ENCODE measurements around the gene TMEM238L.

The TMEM238L gene

GRCh38 chr17:10777131-10777807 lies 26.6 kb downstream of the TMEM238L start:
- H3K4me3 ChIP-seq = no peak overlapping the region
- peaks cover 22% of the 10 kb centered on the region for H3K4me1 ChIP-seq
- peaks cover 1% of the 10 kb centered on the region for H3K9me3 ChIP-seq
- no peaks in the 10 kb centered on the region for H4K20me1 ChIP-seq
- TF ChIP-seq Cebpa-rat (IDR thresholded peaks at IDR 0.05) = no peak
- H3K36me3 ChIP-seq = no peaks in the 10 kb centered on the region
- no peaks in the 10 kb centered on the region for H3K27me3 ChIP-seq
- H3K27ac ChIP-seq = no peak overlapping the region
- H3K4me2 ChIP-seq = no peak overlapping the region
- no peak overlapping the region for H3K9ac ChIP-seq

DNA sequence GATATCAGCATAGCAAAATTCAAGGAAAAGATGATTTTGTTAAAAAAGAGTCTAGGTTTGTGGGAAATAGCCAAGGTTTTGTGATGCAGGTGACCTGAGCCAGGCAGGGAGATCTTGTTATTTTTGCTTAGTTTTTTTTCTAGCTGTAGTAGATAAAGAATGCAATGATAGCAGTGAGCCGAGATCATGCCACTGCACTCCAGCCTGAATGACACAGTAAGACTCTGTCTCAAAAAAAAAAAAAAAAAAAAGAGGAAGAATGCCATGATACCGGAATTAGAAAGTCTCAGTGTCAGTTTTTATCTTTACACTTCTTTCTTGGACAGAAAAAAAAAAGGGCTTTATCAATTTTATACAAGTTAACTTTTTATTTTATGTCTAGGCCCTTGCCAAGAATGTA lies 27.5 kb downstream of the TMEM238L start:
- Histone ChIP-seq H3K9ac (no peak overlapping the region), H3K36me3 (no peaks in the 10 kb centered on the region), H3K27me3 (no peaks in the 10 kb centered on the region), H3K27ac (no peak overlapping the region), H3K9me3 (peaks cover 8% of the 10 kb centered on the region), H3K4me3 (no peak overlapping the region), H3K4me1 (peaks cover 25% of the 10 kb centered on the region), H3K4me2 (no peak overlapping the region), H4K20me1 (no peaks in the 10 kb centered on the region)
- no peak for TF ChIP-seq Cebpa-rat (IDR thresholded peaks at IDR 0.05)

- Histone ChIP-seq H3K36me3 (no peaks in the 10 kb centered on the region), H3K4me2 (no peak overlapping the region), H3K9ac (no peak overlapping the region), H4K20me1 (no peaks in the 10 kb centered on the region), H3K4me1 (peaks cover 25% of the 10 kb centered on the region), H3K9me3 (peaks cover 8% of the 10 kb centered on the region), H3K27ac (no peak overlapping the region), H3K27me3 (no peaks in the 10 kb centered on the region), H3K4me3 (no peak overlapping the region)
- no peak for TF ChIP-seq Cebpa-rat (IDR thresholded peaks at IDR 0.05)
Measured at GRCh38 chr17:10775740-10776356, 28.1 kb downstream of the TMEM238L start.

- H3K27me3 ChIP-seq = no peaks in the 10 kb centered on the region
- H3K9me3 ChIP-seq = peaks cover 8% of the 10 kb centered on the region
- H3K4me2 ChIP-seq = no peak overlapping the region
- H3K9ac ChIP-seq = no peak overlapping the region
- no peak for TF ChIP-seq Cebpa-rat (IDR thresholded peaks at IDR 0.05)
- no peak overlapping the region for H3K4me3 ChIP-seq
- no peaks in the 10 kb centered on the region for H4K20me1 ChIP-seq
- peaks cover 25% of the 10 kb centered on the region for H3K4me1 ChIP-seq
- H3K36me3 ChIP-seq = no peaks in the 10 kb centered on the region
- H3K27ac ChIP-seq = no peak overlapping the region
Measured at GRCh38 chr17:10775058-10775457, 28.8 kb downstream of the TMEM238L start.

DNA sequence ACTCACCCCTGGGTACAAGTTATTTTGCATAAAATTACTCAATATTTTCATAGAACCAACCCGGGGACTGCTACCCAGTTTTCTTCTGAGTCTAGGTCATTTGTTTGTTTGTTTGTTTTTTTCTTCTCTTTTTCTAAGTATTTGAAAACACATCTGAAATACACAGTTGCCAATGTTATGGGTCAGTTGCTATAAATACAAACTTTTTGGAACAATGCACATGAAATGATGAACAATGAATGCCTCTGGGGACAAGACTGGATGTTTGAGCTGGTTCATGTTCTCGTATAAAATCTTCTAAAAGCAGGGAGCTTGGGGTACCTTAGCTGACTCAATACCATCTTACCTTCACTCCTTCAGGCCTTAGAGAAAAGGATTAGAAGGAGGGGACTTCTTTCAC lies 30.5 kb downstream of the TMEM238L start:
- Histone ChIP-seq H3K4me3 (no peak overlapping the region), H3K27me3 (no peaks in the 10 kb centered on the region), H4K20me1 (no peaks in the 10 kb centered on the region), H3K4me1 (peaks cover 25% of the 10 kb centered on the region), H3K36me3 (no peaks in the 10 kb centered on the region), H3K9me3 (peaks cover 8% of the 10 kb centered on the region), H3K4me2 (peak overlapping the region; percentile 56), H3K9ac (no peak overlapping the region), H3K27ac (no peak overlapping the region)
- no peak for TF ChIP-seq Cebpa-rat (IDR thresholded peaks at IDR 0.05)

DNA sequence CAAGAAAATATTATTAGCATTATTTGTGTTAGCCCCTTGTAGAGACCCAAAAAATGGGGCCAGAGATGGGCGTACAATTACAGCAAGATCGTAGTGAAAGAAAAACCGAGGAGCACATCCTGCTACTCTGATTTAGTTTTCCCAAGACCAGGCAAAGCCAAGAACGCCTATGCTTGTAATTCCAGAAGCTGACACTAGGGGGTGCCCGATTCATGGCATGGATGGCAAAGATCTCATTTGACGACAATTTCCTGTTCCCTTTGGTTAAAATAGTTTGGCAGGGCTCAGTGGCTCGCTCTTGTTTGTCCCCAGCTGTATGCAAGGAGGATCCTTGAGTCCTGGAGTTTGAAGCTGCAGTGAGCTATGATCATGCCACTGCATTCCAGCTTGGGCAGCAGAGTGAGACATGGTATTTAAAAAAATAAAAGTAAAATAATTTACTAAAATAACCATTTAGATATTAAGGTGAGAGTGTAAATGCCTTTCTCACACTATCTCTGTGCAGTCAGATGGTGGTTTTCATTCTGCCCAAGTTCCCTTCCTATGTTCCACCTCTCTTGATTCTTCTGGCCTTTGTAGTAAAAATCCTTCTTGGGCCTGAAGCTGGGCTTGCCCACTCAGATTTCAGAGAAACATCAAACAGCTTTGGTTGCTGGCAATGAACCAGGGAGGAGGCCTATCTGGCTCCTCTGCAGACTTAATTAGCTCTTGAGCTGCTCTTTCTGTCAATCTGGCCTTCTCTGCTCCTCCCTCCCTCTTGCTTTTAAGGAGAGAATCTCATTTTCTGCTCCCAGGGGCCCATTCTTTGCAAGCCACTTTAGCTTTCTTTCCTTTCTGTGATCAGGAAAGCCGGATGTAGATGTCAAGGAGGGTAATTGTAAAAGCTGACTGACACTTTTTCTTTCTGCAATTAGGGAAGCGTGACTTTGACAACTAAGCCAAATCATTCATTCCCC lies 31.2 kb downstream of the TMEM238L start:
- H3K4me1 ChIP-seq = peaks cover 25% of the 10 kb centered on the region
- peak overlapping the region; percentile 56 for H3K4me2 ChIP-seq
- H4K20me1 ChIP-seq = no peaks in the 10 kb centered on the region
- no peaks in the 10 kb centered on the region for H3K36me3 ChIP-seq
- H3K4me3 ChIP-seq = no peak overlapping the region
- no peak for TF ChIP-seq Cebpa-rat (IDR thresholded peaks at IDR 0.05)
- H3K9me3 ChIP-seq = peaks cover 8% of the 10 kb centered on the region
- H3K9ac ChIP-seq = no peak overlapping the region
- no peak overlapping the region for H3K27ac ChIP-seq
- no peaks in the 10 kb centered on the region for H3K27me3 ChIP-seq

GRCh38 chr17:10771148-10771547 lies 32.8 kb downstream of the TMEM238L start:
- H3K4me1 ChIP-seq = peaks cover 20% of the 10 kb centered on the region
- no peaks in the 10 kb centered on the region for H3K27me3 ChIP-seq
- no peak for TF ChIP-seq Cebpa-rat (IDR thresholded peaks at IDR 0.05)
- no peaks in the 10 kb centered on the region for H3K36me3 ChIP-seq
- H3K9ac ChIP-seq = no peak overlapping the region
- no peak overlapping the region for H3K4me2 ChIP-seq
- H3K9me3 ChIP-seq = peaks cover 8% of the 10 kb centered on the region
- H3K4me3 ChIP-seq = no peak overlapping the region
- no peak overlapping the region for H3K27ac ChIP-seq
- H4K20me1 ChIP-seq = no peaks in the 10 kb centered on the region

DNA sequence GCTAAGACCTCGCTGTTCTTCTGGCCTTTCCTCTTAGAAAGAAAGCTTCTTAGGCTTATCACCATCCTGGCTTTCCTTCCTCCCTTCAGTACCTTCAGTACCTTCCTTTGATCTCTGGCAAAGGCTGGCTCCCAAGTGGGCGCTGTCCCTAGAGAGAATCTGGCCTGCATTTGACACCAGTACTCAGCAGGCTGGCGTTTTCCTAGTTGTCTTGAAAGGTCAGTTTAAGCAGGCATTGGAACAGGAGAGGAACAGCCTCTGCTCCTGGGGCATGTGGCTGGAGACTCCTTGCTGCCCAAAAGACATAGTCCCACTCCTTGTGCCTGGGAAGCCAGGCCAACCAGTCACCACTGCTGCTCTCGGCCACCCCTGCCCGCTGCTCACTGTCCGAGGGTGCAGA lies 34.1 kb downstream of the TMEM238L start:
- H3K27me3 ChIP-seq = no peaks in the 10 kb centered on the region
- TF ChIP-seq Cebpa-rat (IDR thresholded peaks at IDR 0.05) = no peak

GRCh38 chr17:10768750-10769251 lies 35.1 kb downstream of the TMEM238L start:
- no peaks in the 10 kb centered on the region for H4K20me1 ChIP-seq
- no peak overlapping the region for H3K4me2 ChIP-seq
- no peak for TF ChIP-seq Cebpa-rat (IDR thresholded peaks at IDR 0.05)
- H3K4me3 ChIP-seq = no peak overlapping the region
- no peaks in the 10 kb centered on the region for H3K36me3 ChIP-seq
- H3K4me1 ChIP-seq = peaks cover 18% of the 10 kb centered on the region
- H3K27ac ChIP-seq = no peak overlapping the region
- H3K9me3 ChIP-seq = peaks cover 8% of the 10 kb centered on the region
- no peaks in the 10 kb centered on the region for H3K27me3 ChIP-seq
- no peak overlapping the region for H3K9ac ChIP-seq

More for the DNA sequence above, 34.1 kb downstream of the TMEM238L start:
- Histone ChIP-seq H3K9ac (no peak overlapping the region), H3K4me1 (peaks cover 20% of the 10 kb centered on the region), H3K27ac (no peak overlapping the region), H3K4me3 (no peak overlapping the region), H3K4me2 (no peak overlapping the region), H4K20me1 (no peaks in the 10 kb centered on the region), H3K9me3 (peaks cover 8% of the 10 kb centered on the region), H3K36me3 (no peaks in the 10 kb centered on the region)

Data from BLaER1 (cell line).